Astrocyte (in vitro differentiated cells and primary cell): Measurements from ENCODE around the gene PPP1R14B. TPM values are rescaled to one million over a fixed set of nuclear protein-coding genes. Genes with fewer than 3 reads are reported as not detected.

Source experiments
- DNase-seq: peaks from one replicate; pipeline ENCODE4 v3.0.0-alpha.2; 2010; ENCODE audit warnings: low read depth
- FAIRE-seq: peaks from 2 replicates; lab custom pipeline; 2011; peaks lifted over from hg19 to GRCh38; lab: Jason Lieb, UNC
- H2AFZ ChIP-seq: 2 replicates; pipeline ENCODE4 v1.6.0; 2012; ENCODE audit warnings: low read depth, low read length, inconsistent platforms
- H3K27ac ChIP-seq: 2 replicates; pipeline ENCODE4 v1.5.1; 2011; ENCODE audit warnings: low read depth, low read length, inconsistent platforms
- H3K27me3 ChIP-seq: 2 replicates; pipeline ENCODE4 v1.6.0; 2011; ENCODE audit warnings: low read length, inconsistent platforms; ENCODE audit not compliant: insufficient read depth
- H3K36me3 ChIP-seq: 2 replicates; pipeline ENCODE4 v1.5.1; 2011; ENCODE audit warnings: low read length, inconsistent platforms; ENCODE audit not compliant: insufficient read depth
- H3K4me1 ChIP-seq: 2 replicates; pipeline ENCODE4 v1.5.1; 2011; ENCODE audit warnings: low read length, inconsistent platforms; ENCODE audit not compliant: insufficient read depth
- H3K4me2 ChIP-seq: 2 replicates; pipeline ENCODE4 v1.6.0; 2012; ENCODE audit warnings: low read length, inconsistent platforms
- H3K4me3 ChIP-seq: 2 replicates; pipeline ENCODE4 v1.5.1; 2011; ENCODE audit warnings: low read depth, mild to moderate bottlenecking, low read length, inconsistent platforms; ENCODE audit not compliant: insufficient read depth
- H3K79me2 ChIP-seq: 2 replicates; pipeline ENCODE4 v1.6.0; 2012; ENCODE audit warnings: mild to moderate bottlenecking, low read length, inconsistent platforms; ENCODE audit not compliant: insufficient read depth
- H3K9ac ChIP-seq: 2 replicates; pipeline ENCODE4 v1.6.0; 2012; ENCODE audit warnings: mild to moderate bottlenecking, low read length, inconsistent platforms
- H3K9me3 ChIP-seq: 2 replicates; pipeline ENCODE4 v1.5.1; 2012; ENCODE audit warnings: low read depth, mild to moderate bottlenecking, low read length, inconsistent platforms; ENCODE audit not compliant: insufficient read depth
- H4K20me1 ChIP-seq: 2 replicates; pipeline ENCODE4 v1.6.0; 2012; ENCODE audit warnings: low read length, inconsistent platforms; ENCODE audit not compliant: insufficient read depth
- H3K27ac Mint-ChIP-seq: one replicate; pipeline ENCODE4 v1.8.0; 2021; ENCODE audit warnings: mild to moderate bottlenecking, mixed read lengths; ENCODE audit not compliant: unreplicated experiment
- H3K27me3 Mint-ChIP-seq: one replicate; pipeline ENCODE4 v1.8.0; 2021; ENCODE audit warnings: low read depth, mixed read lengths; ENCODE audit not compliant: unreplicated experiment
- H3K36me3 Mint-ChIP-seq: one replicate; pipeline ENCODE4 v1.8.0; 2021; ENCODE audit warnings: low read depth, mixed read lengths; ENCODE audit not compliant: unreplicated experiment
- H3K4me1 Mint-ChIP-seq: one replicate; pipeline ENCODE4 v1.8.0; 2021; ENCODE audit warnings: low read depth, mixed read lengths; ENCODE audit not compliant: unreplicated experiment
- H3K4me3 Mint-ChIP-seq: one replicate; pipeline ENCODE4 v1.8.0; 2021; ENCODE audit warnings: mild to moderate bottlenecking, moderate library complexity, mixed read lengths; ENCODE audit not compliant: unreplicated experiment
- H3K9me3 Mint-ChIP-seq: one replicate; pipeline ENCODE4 v1.8.0; 2021; ENCODE audit warnings: mild to moderate bottlenecking, mixed read lengths; ENCODE audit not compliant: unreplicated experiment
- CTCF ChIP-seq: IDR thresholded peaks from 2 replicates; pipeline ENCODE4 v1.5.1; 2011; ENCODE audit warnings: low read depth, mild to moderate bottlenecking, inconsistent platforms, low read length, moderate library complexity; ENCODE audit not compliant: insufficient read depth
- EZH2 ChIP-seq: IDR thresholded peaks from 2 replicates; pipeline ENCODE4 v1.6.1; 2012; ENCODE audit warnings: mild to moderate bottlenecking, low read length, inconsistent platforms; ENCODE audit not compliant: insufficient read depth
- total RNA-seq: library from RNA; stranded (reverse); gene quantifications from 2 replicates; pipeline ENCODE4 v1.2.1, GENCODE V29; 2021

PPP1R14B gene
- total RNA-seq, 1 donor from 2014 or later, result 370 TPM

- Mint-ChIP-seq H3K36me3 (peaks cover 28% of the 10 kb centered on the region), H3K27ac (peak overlapping the region; percentile 91), H3K9me3 (peaks cover 2% of the 10 kb centered on the region), H3K4me3 (no peak overlapping the region), H3K27me3 (no peaks in the 10 kb centered on the region), H3K4me1 (peaks cover 11% of the 10 kb centered on the region)
- H3K9me3 ChIP-seq, result no peaks in the 10 kb centered on the region
- H3K4me1 ChIP-seq, result peaks cover 19% of the 10 kb centered on the region
- H3K27me3 ChIP-seq, result no peaks in the 10 kb centered on the region
- peak overlapping the region; percentile 47 for H3K9ac ChIP-seq
- H3K4me2 ChIP-seq, result peak overlapping the region; percentile 36
- no peak overlapping the region for H3K4me3 ChIP-seq
- H4K20me1 ChIP-seq, result peaks cover 34% of the 10 kb centered on the region
- DNase-seq, result no peak
- H3K79me2 ChIP-seq, result no peaks in the 10 kb centered on the region
- peak overlapping the region; percentile 34 for H3K27ac ChIP-seq
- TF ChIP-seq EZH2 (no peak), CTCF (no peak)
- peaks cover 21% of the 10 kb centered on the region for H3K36me3 ChIP-seq
- no peak overlapping the region for H2AFZ ChIP-seq
- no peak for FAIRE-seq
These were observed 15.7 kb upstream of the PPP1R14B start for GRCh38 chr11:64262271-64263002.

GRCh38 chr11:64261556-64262080 is 14.9 kb upstream of the PPP1R14B start:
- H3K27me3 ChIP-seq, result no peaks in the 10 kb centered on the region
- TF ChIP-seq EZH2 (no peak), CTCF (no peak)
- peaks cover 19% of the 10 kb centered on the region for H3K4me1 ChIP-seq
- no peak overlapping the region for H3K4me3 Mint-ChIP-seq
- H2AFZ ChIP-seq, result no peak overlapping the region
- H3K27ac ChIP-seq, result no peak overlapping the region
- peaks cover 23% of the 10 kb centered on the region for H3K36me3 ChIP-seq
- no peak overlapping the region for H3K4me3 ChIP-seq
- no peaks in the 10 kb centered on the region for H3K27me3 Mint-ChIP-seq
- FAIRE-seq, result no peak
- no peaks in the 10 kb centered on the region for H3K9me3 ChIP-seq
- no peak overlapping the region for H3K27ac Mint-ChIP-seq
- H3K36me3 Mint-ChIP-seq, result peaks cover 28% of the 10 kb centered on the region
- H3K4me2 ChIP-seq, result no peak overlapping the region
- peaks cover 34% of the 10 kb centered on the region for H4K20me1 ChIP-seq
- no peak overlapping the region for H3K9ac ChIP-seq
- peaks cover 2% of the 10 kb centered on the region for H3K9me3 Mint-ChIP-seq
- DNase-seq, result no peak
- peaks cover 11% of the 10 kb centered on the region for H3K4me1 Mint-ChIP-seq
- no peaks in the 10 kb centered on the region for H3K79me2 ChIP-seq

- no peaks in the 10 kb centered on the region for H3K9me3 ChIP-seq
- peaks cover 2% of the 10 kb centered on the region for H3K9me3 Mint-ChIP-seq
- peaks cover 14% of the 10 kb centered on the region for H3K4me1 ChIP-seq
- no peaks in the 10 kb centered on the region for H3K27me3 ChIP-seq
- no peak overlapping the region for H3K4me3 ChIP-seq
- H3K4me2 ChIP-seq, result no peak overlapping the region
- H3K4me3 Mint-ChIP-seq, result no peak overlapping the region
- peaks cover 11% of the 10 kb centered on the region for H3K4me1 Mint-ChIP-seq
- DNase-seq, result no peak
- H4K20me1 ChIP-seq, result peaks cover 27% of the 10 kb centered on the region
- no peak overlapping the region for H3K27ac Mint-ChIP-seq
- H2AFZ ChIP-seq, result no peak overlapping the region
- H3K27me3 Mint-ChIP-seq, result no peaks in the 10 kb centered on the region
- H3K27ac ChIP-seq, result no peak overlapping the region
- peaks cover 29% of the 10 kb centered on the region for H3K36me3 Mint-ChIP-seq
- no peak overlapping the region for H3K9ac ChIP-seq
- TF ChIP-seq CTCF, result no peak
- TF ChIP-seq EZH2, result no peak
- peaks cover 21% of the 10 kb centered on the region for H3K36me3 ChIP-seq
- no peak for FAIRE-seq
- H3K79me2 ChIP-seq, result no peaks in the 10 kb centered on the region
These were observed 13.5 kb upstream of the PPP1R14B start for GRCh38 chr11:64260147-64260708.
